ENCODE results near the gene SMNDC1.

- TF ChIP-seq CTCF (IDR thresholded peaks at IDR 0.05; ENCODE audit: borderline replicate concordance, extremely low read depth, low read length, poor library complexity, severe bottlenecking), result no peak
- TF ChIP-seq EZH2 (IDR thresholded peaks at IDR 0.05; ENCODE audit: borderline replicate concordance, low read depth, low read length, severe bottlenecking), result no peak
Observed at GRCh38 chr10:110258542-110258941, 46.2 kb downstream of the SMNDC1 start.
